Mucosa of descending colon (tissue), 3 donors: ENCODE data around the gene GRK7. TPM values are rescaled to one million over a fixed set of nuclear protein-coding genes. Genes with fewer than 3 reads are reported as not detected.

ENCODE experiments used
- ATAC-seq: fragments of 200-7000 bp; cut with Tn5 transposase; one replicate; pipeline ENCODE4 v1.9.1; 2020; ENCODE audit warnings: mild to moderate bottlenecking, moderate library complexity
- DNase-seq, 3 donors: peaks; one replicate each; pipeline ENCODE4 v3.0.0-alpha.2; 2020
- H3K36me3 ChIP-seq: fragments of 200-600 bp; one replicate; pipeline ENCODE4 v1.8.0; 2021; ENCODE audit warnings: low read depth, mild to moderate bottlenecking
- H3K4me1 ChIP-seq: fragments of 200-600 bp; one replicate; pipeline ENCODE4 v1.8.0; 2021; ENCODE audit warnings: low read depth, mild to moderate bottlenecking
- H3K4me3 ChIP-seq: fragments of 200-600 bp; one replicate; pipeline ENCODE4 v1.8.0; 2021; ENCODE audit warnings: mild to moderate bottlenecking
- H3K9me3 ChIP-seq: fragments of 200-600 bp; one replicate; pipeline ENCODE4 v1.8.0; 2021; ENCODE audit warnings: mild to moderate bottlenecking
- intact Hi-C, 2 donors: fragments of 100-400 bp; cut with DNase I in 1 of 2; cut with micrococcal nuclease in 1 of 2; formaldehyde crosslinking; loops; one replicate each; pipeline versions ENCODE4 v1.11.0 to v1.11.1; 2022; cut with DNase I, micrococcal nuclease
- total RNA-seq, 3 donors: library from RNA; stranded (reverse); fragmentation: NEBNext Ultra II Directional in 2 of 3; extraction: Animal tissue kit (Norgen Biotek cat#: 25700) in 2 of 3; gene quantifications; one replicate each; pipeline versions ENCODE4 v1.2.1 to v1.2.4, GENCODE V29; 2021 to 2023
- TF ChIP-seq, protein P1 (sequence below): fragments of 200-600 bp; IDR thresholded peaks from one replicate; pipeline ENCODE4 v1.8.0; 2022; ENCODE audit warnings: antibody characterized with exemption, mild to moderate bottlenecking
- donor health status: DM: no; HTN: no; CAD: no; lungs with moderate emphysema.
- donor health status: DM: no; HTN: no; CAD: no.
- donor health status: DM: no; HTN: yes; CAD: no.

Gene GRK7
- total RNA-seq, 3 donors from 2014 or later, result not detected

- intact Hi-C loops, result no loop called here
- Histone ChIP-seq H3K9me3 (no peaks in the 10 kb centered on the region), H3K4me3 (no peak overlapping the region), H3K36me3 (no peaks in the 10 kb centered on the region), H3K4me1 (no peaks in the 10 kb centered on the region)
- TF ChIP-seq, protein P1, sequence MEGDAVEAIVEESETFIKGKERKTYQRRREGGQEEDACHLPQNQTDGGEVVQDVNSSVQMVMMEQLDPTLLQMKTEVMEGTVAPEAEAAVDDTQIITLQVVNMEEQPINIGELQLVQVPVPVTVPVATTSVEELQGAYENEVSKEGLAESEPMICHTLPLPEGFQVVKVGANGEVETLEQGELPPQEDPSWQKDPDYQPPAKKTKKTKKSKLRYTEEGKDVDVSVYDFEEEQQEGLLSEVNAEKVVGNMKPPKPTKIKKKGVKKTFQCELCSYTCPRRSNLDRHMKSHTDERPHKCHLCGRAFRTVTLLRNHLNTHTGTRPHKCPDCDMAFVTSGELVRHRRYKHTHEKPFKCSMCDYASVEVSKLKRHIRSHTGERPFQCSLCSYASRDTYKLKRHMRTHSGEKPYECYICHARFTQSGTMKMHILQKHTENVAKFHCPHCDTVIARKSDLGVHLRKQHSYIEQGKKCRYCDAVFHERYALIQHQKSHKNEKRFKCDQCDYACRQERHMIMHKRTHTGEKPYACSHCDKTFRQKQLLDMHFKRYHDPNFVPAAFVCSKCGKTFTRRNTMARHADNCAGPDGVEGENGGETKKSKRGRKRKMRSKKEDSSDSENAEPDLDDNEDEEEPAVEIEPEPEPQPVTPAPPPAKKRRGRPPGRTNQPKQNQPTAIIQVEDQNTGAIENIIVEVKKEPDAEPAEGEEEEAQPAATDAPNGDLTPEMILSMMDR, result no peak
- ATAC-seq (no peak), DNase-seq (no peak)
These were observed 41.2 kb downstream of the GRK7 start for GRCh38 chr3:141804447-141804777.

DNA sequence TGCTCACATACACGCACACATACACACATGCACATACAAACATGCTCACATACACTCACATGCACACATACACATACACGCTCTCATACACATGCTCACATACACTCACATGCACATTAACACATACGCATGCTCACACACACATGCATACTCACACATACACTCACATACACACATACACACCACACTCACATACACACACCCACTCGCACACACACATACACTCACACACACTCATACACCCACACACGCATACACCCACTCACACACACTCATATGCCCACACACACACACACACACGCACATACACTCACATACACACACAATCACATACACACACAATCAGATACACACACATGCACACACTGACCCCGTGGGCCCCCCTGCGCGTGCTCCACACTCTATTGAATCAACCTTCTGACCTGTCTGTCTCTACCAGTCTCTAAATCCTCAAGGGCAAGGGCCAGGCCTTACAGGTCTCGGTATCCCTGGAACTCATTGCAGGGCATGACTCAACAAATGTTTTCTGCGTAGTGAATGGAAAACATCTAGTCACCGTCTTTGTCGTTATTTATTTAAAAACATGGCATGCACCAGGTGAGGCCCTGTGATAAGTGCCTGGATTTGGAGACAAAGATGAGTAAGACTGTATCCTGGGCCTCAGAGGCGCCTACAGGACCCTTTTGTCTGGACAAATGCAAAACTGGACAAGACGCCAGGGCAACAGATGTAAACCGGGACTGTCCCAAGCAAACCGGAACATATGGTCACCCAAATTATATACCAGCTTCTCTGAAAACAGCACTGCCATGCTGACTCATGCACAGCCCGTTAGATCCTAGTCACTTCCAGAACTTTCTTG, 41.8 kb downstream of the GRK7 start:
- Histone ChIP-seq H3K4me1 (no peaks in the 10 kb centered on the region), H3K9me3 (no peaks in the 10 kb centered on the region), H3K4me3 (no peak overlapping the region), H3K36me3 (no peaks in the 10 kb centered on the region)
- TF ChIP-seq, protein P1, result no peak
- DNase-seq, result no peak
- no peak for ATAC-seq
- intact Hi-C loops, result no loop called here

DNA sequence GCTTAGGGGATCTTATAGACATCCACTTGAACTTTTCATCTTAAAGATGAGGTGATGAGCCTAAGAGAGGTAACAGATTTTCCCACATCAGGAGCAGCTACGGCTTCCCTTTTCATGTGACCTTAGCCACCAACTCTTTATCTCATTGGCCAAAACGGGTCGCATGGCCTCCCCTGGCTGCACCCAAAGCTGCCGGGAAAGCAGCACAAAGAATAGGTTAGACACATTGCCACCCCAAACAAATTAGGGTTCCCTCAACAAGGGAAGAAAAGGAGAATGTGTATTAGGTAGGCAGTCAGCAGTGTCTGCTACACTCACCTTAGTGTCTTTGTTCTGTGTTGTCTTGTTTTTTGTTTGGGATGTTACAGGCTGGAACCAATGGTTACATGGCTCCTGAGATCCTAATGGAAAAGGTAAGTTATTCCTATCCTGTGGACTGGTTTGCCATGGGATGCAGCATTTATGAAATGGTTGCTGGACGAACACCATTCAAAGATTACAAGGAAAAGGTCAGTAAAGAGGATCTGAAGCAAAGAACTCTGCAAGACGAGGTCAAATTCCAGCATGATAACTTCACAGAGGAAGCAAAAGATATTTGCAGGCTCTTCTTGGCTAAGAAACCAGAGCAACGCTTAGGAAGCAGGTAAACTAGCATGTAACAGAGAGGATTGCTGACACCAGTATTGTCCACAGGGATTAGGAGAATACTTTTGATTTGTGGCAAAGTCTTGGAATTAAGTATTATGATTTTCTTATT, 44.2 kb downstream of the GRK7 start:
- Histone ChIP-seq H3K9me3 (no peaks in the 10 kb centered on the region), H3K36me3 (no peaks in the 10 kb centered on the region), H3K4me1 (no peaks in the 10 kb centered on the region), H3K4me3 (no peak overlapping the region)
- DNase-seq, result no peak
- intact Hi-C loops, result no loop called here
- no peak for ATAC-seq
- TF ChIP-seq, protein P1, result no peak

DNA sequence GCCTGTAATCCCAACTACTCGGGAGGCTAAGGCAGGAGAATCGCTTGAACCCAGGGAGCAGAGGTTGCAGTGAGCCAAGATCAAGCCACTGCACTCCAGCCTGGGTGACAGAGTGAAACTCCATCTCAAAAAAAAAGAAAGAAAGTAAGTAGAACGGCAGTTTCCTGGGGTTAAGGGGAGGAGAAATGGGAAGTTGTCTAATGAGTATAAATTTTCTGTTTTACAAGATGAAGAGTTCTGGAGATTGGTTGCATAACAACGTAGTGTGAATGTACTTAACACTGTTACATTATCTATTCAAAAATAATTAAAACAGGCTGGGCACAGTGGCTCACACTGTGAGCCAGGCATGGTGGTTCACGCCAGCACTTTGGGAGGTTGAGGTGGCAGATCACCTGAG, 45.4 kb downstream of the GRK7 start:
- Histone ChIP-seq H3K4me1 (no peaks in the 10 kb centered on the region), H3K4me3 (no peak overlapping the region), H3K36me3 (no peaks in the 10 kb centered on the region), H3K9me3 (no peaks in the 10 kb centered on the region)
- DNase-seq (no peak), ATAC-seq (no peak)
- TF ChIP-seq, protein P1, result no peak
- intact Hi-C loops, result no loop called here

GRCh38 chr3:141810161-141810560, 47.0 kb downstream of the GRK7 start:
- no peak overlapping the region for H3K4me3 ChIP-seq
- TF ChIP-seq, protein P1, result no peak
- intact Hi-C loops, result no loop called here
- ATAC-seq (no peak), DNase-seq (no peak)
- no peaks in the 10 kb centered on the region for H3K9me3 ChIP-seq
- H3K36me3 ChIP-seq, result no peaks in the 10 kb centered on the region
- no peaks in the 10 kb centered on the region for H3K4me1 ChIP-seq
